GM23338 (cell line): ENCODE results near the gene PPP2R5A. TPM values are rescaled to one million over a fixed set of nuclear protein-coding genes. Genes with fewer than 3 reads are reported as not detected.

Experiments used
- ATAC-seq: fragments of 200-7000 bp; cut with Tn5 transposase; 3 replicates; pipeline ENCODE4 v1.9.1; 2020
- DNase-seq: peaks from one replicate; pipeline ENCODE4 v3.0.0-alpha.2; 2015; ENCODE audit warnings: low spot score
- H2AFZ ChIP-seq: fragments of 200-600 bp; sonication (generic); 2 replicates; pipeline ENCODE4 v1.8.0; 2016; ENCODE audit warnings: antibody characterized with exemption, mild to moderate bottlenecking, moderate library complexity
- H3F3A ChIP-seq: fragments of 200-600 bp; sonication (generic); replicated peaks from 2 replicates; pipeline ENCODE4 v1.8.0; 2017; ENCODE audit warnings: antibody characterized with exemption, mixed run types, low read depth
- H3K27ac ChIP-seq: fragments of 200-600 bp; sonication (generic); 2 replicates; pipeline ENCODE4 v1.6.1; 2016; ENCODE audit warnings: low read depth
- H3K27me3 ChIP-seq: fragments of 200-600 bp; sonication (generic); 2 replicates; pipeline ENCODE4 v1.8.0; 2016; ENCODE audit warnings: mild to moderate bottlenecking, mixed run types, moderate library complexity; ENCODE audit not compliant: insufficient read depth
- H3K36me3 ChIP-seq: fragments of 200-600 bp; sonication (generic); 2 replicates; pipeline ENCODE4 v1.8.0; 2016; ENCODE audit warnings: mild to moderate bottlenecking; ENCODE audit not compliant: insufficient read depth
- H3K4me1 ChIP-seq: fragments of 200-600 bp; sonication (generic); 2 replicates; pipeline ENCODE4 v1.8.0; 2016; ENCODE audit warnings: mild to moderate bottlenecking, moderate library complexity; ENCODE audit not compliant: insufficient read depth
- H3K4me2 ChIP-seq: fragments of 200-600 bp; sonication (generic); 2 replicates; pipeline ENCODE4 v1.7.1; 2017; ENCODE audit warnings: mixed run types
- H3K4me3 ChIP-seq: fragments of 200-600 bp; sonication (generic); 2 replicates; pipeline ENCODE4 v1.6.1; 2016; ENCODE audit warnings: mixed run types
- H3K79me2 ChIP-seq: fragments of 200-600 bp; sonication (generic); replicated peaks from 2 replicates; pipeline ENCODE4 v1.8.0; 2017; ENCODE audit warnings: mild to moderate bottlenecking; ENCODE audit not compliant: insufficient read depth
- H3K9me2 ChIP-seq: fragments of 200-600 bp; sonication (generic); 2 replicates; pipeline ENCODE4 v1.8.0; 2017; ENCODE audit not compliant: insufficient read depth
- H4K20me1 ChIP-seq: fragments of 200-600 bp; sonication (generic); replicated peaks from 2 replicates; pipeline ENCODE4 v1.8.0; 2017; ENCODE audit warnings: mild to moderate bottlenecking; ENCODE audit not compliant: insufficient read depth
- H3K27ac Mint-ChIP-seq: 2 replicates; pipeline ENCODE4 v1.8.0; 2020; ENCODE audit warnings: inconsistent platforms, mild to moderate bottlenecking, moderate library complexity, mixed read lengths
- H3K27me3 Mint-ChIP-seq: 3 replicates; pipeline ENCODE4 v1.8.0; 2022; ENCODE audit warnings: low read depth, mild to moderate bottlenecking, moderate library complexity, mixed read lengths, inconsistent platforms; ENCODE audit not compliant: insufficient read depth, poor library complexity
- H3K36me3 Mint-ChIP-seq: 3 replicates; pipeline ENCODE4 v1.8.0; 2021; ENCODE audit warnings: low read depth, mild to moderate bottlenecking, inconsistent platforms, moderate library complexity, mixed read lengths
- H3K4me1 Mint-ChIP-seq: 3 replicates; pipeline ENCODE4 v1.8.0; 2020; ENCODE audit warnings: mild to moderate bottlenecking, inconsistent platforms, mixed read lengths
- H3K4me3 Mint-ChIP-seq: 3 replicates; pipeline ENCODE4 v1.8.0; 2021; ENCODE audit warnings: moderate library complexity, mild to moderate bottlenecking, inconsistent platforms, mixed read lengths
- H3K9me3 Mint-ChIP-seq: 3 replicates; pipeline ENCODE4 v1.8.0; 2020; ENCODE audit warnings: moderate library complexity, mild to moderate bottlenecking, inconsistent platforms, mixed read lengths
- CREB1 ChIP-seq: fragments of 250-450 bp; sonication (Bioruptor Pico); IDR thresholded peaks from 2 replicates; pipeline ENCODE4 v1.5.0; 2020; ENCODE audit warnings: low read depth, mild to moderate bottlenecking, moderate library complexity
- EZH2 ChIP-seq: fragments of 200-600 bp; sonication (generic); IDR thresholded peaks from one replicate; pipeline ENCODE4 v1.8.0; 2017; ENCODE audit warnings: antibody characterized with exemption, mild to moderate bottlenecking, low read depth; ENCODE audit not compliant: unreplicated experiment
- EZH2phosphoT487 ChIP-seq: fragments of 200-600 bp; sonication (generic); IDR thresholded peaks from one replicate; pipeline ENCODE4 v1.8.1; 2018; ENCODE audit warnings: antibody characterized with exemption; ENCODE audit not compliant: unreplicated experiment
- JUNB ChIP-seq: IDR thresholded peaks from one replicate; pipeline ENCODE4 v1.6.1; 2016; ENCODE audit warnings: antibody characterized with exemption; ENCODE audit not compliant: unreplicated experiment
- NANOG ChIP-seq: IDR thresholded peaks from 2 replicates; pipeline ENCODE4 v1.6.1; 2016; ENCODE audit warnings: antibody characterized with exemption, borderline replicate concordance
- POLR2AphosphoS5 ChIP-seq: IDR thresholded peaks from 2 replicates; pipeline ENCODE4 v1.6.1; 2016; ENCODE audit warnings: antibody characterized with exemption, low read depth
- STAT1 ChIP-seq: IDR thresholded peaks from one replicate; pipeline ENCODE4 v1.6.1; 2016; ENCODE audit warnings: antibody characterized with exemption; ENCODE audit not compliant: unreplicated experiment
- ZNF114 ChIP-seq: fragments of 250-450 bp; sonication (Bioruptor Pico); IDR thresholded peaks from 2 replicates; pipeline ENCODE4 v1.5.0; 2020; ENCODE audit warnings: mild to moderate bottlenecking, moderate library complexity
- ZNF331 ChIP-seq: fragments of 250-450 bp; sonication (Bioruptor Pico); IDR thresholded peaks from 2 replicates; pipeline ENCODE4 v1.5.0; 2020; ENCODE audit warnings: low read depth, mild to moderate bottlenecking, moderate library complexity
- polyA plus RNA-seq: library from polyadenylated mRNA; unstranded; fragments of >200 nt; fragmentation: Nextera tagmentation; extraction: Ambion mirVana; gene quantifications from 2 replicates; pipeline ENCODE4 v1.2.1, GENCODE V29; 2016
- total RNA-seq: library from RNA; depleted of rRNA; stranded (reverse); fragments of >200 nt; shearing (Covaris generic); gene quantifications from 2 replicates; pipeline ENCODE4 v1.2.3, GENCODE V29; 2014
- TF ChIP-seq, protein P1 (sequence below): IDR thresholded peaks from one replicate; pipeline ENCODE4 v1.6.1; 2018; ENCODE audit warnings: antibody characterized with exemption; ENCODE audit not compliant: unreplicated experiment
- TF ChIP-seq, protein P2 (sequence below), 2 experiments: fragments of 200-600 bp in 1 of 2; sonication (generic) in 1 of 2; conservative IDR thresholded peaks; 2 replicates each; pipeline versions ENCODE4 v1.5.1 to v1.6.1; 2016 to 2017; ENCODE audit warnings: antibody characterized with exemption in 2 of 2, low read depth in 2 of 2, mild to moderate bottlenecking in 2 of 2, moderate library complexity in 1 of 2

The PPP2R5A gene
- total and polyA plus RNA-seq, 2 experiments from 2014 or later, result 16.2 to 43.5 TPM

GRCh38 chr1:212270564-212270963 lies 14.6 kb upstream of the PPP2R5A start:
- H3K27ac ChIP-seq, result no peak overlapping the region
- Mint-ChIP-seq H3K4me1 (peaks cover 10% of the 10 kb centered on the region), H3K36me3 (no peaks in the 10 kb centered on the region), H3K27ac (no peak overlapping the region), H3K9me3 (no peaks in the 10 kb centered on the region), H3K4me3 (no peak overlapping the region), H3K27me3 (no peaks in the 10 kb centered on the region)
- peak overlapping the region; percentile 40; the same call in 1 of the 2 replicates for H2AFZ ChIP-seq
- TF ChIP-seq ZNF331 (CRISPR knock-in tag) (no peak), NANOG (no peak), STAT1 (no peak), CREB1 (no peak)
- TF ChIP-seq, protein P1, sequence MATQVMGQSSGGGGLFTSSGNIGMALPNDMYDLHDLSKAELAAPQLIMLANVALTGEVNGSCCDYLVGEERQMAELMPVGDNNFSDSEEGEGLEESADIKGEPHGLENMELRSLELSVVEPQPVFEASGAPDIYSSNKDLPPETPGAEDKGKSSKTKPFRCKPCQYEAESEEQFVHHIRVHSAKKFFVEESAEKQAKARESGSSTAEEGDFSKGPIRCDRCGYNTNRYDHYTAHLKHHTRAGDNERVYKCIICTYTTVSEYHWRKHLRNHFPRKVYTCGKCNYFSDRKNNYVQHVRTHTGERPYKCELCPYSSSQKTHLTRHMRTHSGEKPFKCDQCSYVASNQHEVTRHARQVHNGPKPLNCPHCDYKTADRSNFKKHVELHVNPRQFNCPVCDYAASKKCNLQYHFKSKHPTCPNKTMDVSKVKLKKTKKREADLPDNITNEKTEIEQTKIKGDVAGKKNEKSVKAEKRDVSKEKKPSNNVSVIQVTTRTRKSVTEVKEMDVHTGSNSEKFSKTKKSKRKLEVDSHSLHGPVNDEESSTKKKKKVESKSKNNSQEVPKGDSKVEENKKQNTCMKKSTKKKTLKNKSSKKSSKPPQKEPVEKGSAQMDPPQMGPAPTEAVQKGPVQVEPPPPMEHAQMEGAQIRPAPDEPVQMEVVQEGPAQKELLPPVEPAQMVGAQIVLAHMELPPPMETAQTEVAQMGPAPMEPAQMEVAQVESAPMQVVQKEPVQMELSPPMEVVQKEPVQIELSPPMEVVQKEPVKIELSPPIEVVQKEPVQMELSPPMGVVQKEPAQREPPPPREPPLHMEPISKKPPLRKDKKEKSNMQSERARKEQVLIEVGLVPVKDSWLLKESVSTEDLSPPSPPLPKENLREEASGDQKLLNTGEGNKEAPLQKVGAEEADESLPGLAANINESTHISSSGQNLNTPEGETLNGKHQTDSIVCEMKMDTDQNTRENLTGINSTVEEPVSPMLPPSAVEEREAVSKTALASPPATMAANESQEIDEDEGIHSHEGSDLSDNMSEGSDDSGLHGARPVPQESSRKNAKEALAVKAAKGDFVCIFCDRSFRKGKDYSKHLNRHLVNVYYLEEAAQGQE, result no peak
- DNase-seq (no peak), ATAC-seq (peak; percentile 34; the same call in 1 of the 3 replicates)
- H3K4me2 ChIP-seq, result no peak overlapping the region
- H3F3A ChIP-seq, result no peaks in the 10 kb centered on the region
- no peak overlapping the region for H3K4me3 ChIP-seq
- H3K27me3 ChIP-seq, result no peaks in the 10 kb centered on the region
- peaks cover 4% of the 10 kb centered on the region; the same call in 1 of the 2 replicates for H3K4me1 ChIP-seq
- no peaks in the 10 kb centered on the region for H3K36me3 ChIP-seq
- H3K79me2 ChIP-seq, result no peaks in the 10 kb centered on the region
- H3K9me2 ChIP-seq, result no peaks in the 10 kb centered on the region
- no peaks in the 10 kb centered on the region for H4K20me1 ChIP-seq

GRCh38 chr1:212271234-212271633 lies 14.0 kb upstream of the PPP2R5A start:
- DNase-seq (no peak), ATAC-seq (no peak)
- Histone ChIP-seq H3K27ac (no peak overlapping the region), H4K20me1 (no peaks in the 10 kb centered on the region), H3K9me2 (no peaks in the 10 kb centered on the region), H3K4me3 (no peak overlapping the region), H3K79me2 (no peaks in the 10 kb centered on the region), H3K4me2 (no peak overlapping the region), H2AFZ (peak overlapping the region; percentile 40; the same call in 1 of the 2 replicates), H3K4me1 (peaks cover 4% of the 10 kb centered on the region; the same call in 1 of the 2 replicates), H3K27me3 (no peaks in the 10 kb centered on the region), H3F3A (no peaks in the 10 kb centered on the region), H3K36me3 (no peaks in the 10 kb centered on the region)
- no peaks in the 10 kb centered on the region for H3K36me3 Mint-ChIP-seq
- no peak overlapping the region for H3K4me3 Mint-ChIP-seq
- no peaks in the 10 kb centered on the region for H3K9me3 Mint-ChIP-seq
- H3K27ac Mint-ChIP-seq, result no peak overlapping the region
- TF ChIP-seq ZNF331 (CRISPR knock-in tag), result no peak
- TF ChIP-seq ZNF114 (CRISPR knock-in tag), result no peak
- no peak for TF ChIP-seq JUNB
- no peak for TF ChIP-seq EZH2phosphoT487
- TF ChIP-seq EZH2, result no peak
- TF ChIP-seq NANOG, result no peak
- no peak for TF ChIP-seq POLR2AphosphoS5
- TF ChIP-seq, protein P1, result no peak
- TF ChIP-seq, protein P2, sequence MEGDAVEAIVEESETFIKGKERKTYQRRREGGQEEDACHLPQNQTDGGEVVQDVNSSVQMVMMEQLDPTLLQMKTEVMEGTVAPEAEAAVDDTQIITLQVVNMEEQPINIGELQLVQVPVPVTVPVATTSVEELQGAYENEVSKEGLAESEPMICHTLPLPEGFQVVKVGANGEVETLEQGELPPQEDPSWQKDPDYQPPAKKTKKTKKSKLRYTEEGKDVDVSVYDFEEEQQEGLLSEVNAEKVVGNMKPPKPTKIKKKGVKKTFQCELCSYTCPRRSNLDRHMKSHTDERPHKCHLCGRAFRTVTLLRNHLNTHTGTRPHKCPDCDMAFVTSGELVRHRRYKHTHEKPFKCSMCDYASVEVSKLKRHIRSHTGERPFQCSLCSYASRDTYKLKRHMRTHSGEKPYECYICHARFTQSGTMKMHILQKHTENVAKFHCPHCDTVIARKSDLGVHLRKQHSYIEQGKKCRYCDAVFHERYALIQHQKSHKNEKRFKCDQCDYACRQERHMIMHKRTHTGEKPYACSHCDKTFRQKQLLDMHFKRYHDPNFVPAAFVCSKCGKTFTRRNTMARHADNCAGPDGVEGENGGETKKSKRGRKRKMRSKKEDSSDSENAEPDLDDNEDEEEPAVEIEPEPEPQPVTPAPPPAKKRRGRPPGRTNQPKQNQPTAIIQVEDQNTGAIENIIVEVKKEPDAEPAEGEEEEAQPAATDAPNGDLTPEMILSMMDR (conservative IDR thresholded peaks at IDR 0.05; ENCODE audit: low read depth in 2 of 2), result no peak
- peaks cover 10% of the 10 kb centered on the region for H3K4me1 Mint-ChIP-seq
- H3K27me3 Mint-ChIP-seq, result no peaks in the 10 kb centered on the region
